GM23248 (cell line): ENCODE results near the gene TEX264. TPM values are rescaled to one million over a fixed set of nuclear protein-coding genes. Genes with fewer than 3 reads are reported as not detected.
A peak's percentile ranks its signal among the peaks of the same experiment; 100 is the strongest.
"Not testable (repeated sequence)": the region's sequence is repeated elsewhere in the genome, so short reads cannot be mapped to it uniquely, and the experiment has no call there.

Source experiments
- DNase-seq: peaks from one replicate; pipeline ENCODE4 v3.0.0-alpha.2; 2015
- H2AFZ ChIP-seq: fragments of 200-600 bp; sonication (generic); 2 replicates; pipeline ENCODE4 v1.6.1; 2016; ENCODE audit warnings: antibody characterized with exemption
- H3F3A ChIP-seq: fragments of 200-600 bp; sonication (generic); 2 replicates; pipeline ENCODE4 v1.6.1; 2016; ENCODE audit warnings: mild to moderate bottlenecking, antibody characterized with exemption, mixed run types; ENCODE audit not compliant: insufficient read depth
- H3K27ac ChIP-seq: fragments of 200-600 bp; sonication (generic); 2 replicates; pipeline ENCODE4 v1.5.1; 2016; ENCODE audit warnings: mild to moderate bottlenecking
- H3K27me3 ChIP-seq: fragments of 200-600 bp; sonication (generic); replicated peaks from 2 replicates; pipeline ENCODE4 v1.6.1; 2016; ENCODE audit warnings: mild to moderate bottlenecking; ENCODE audit not compliant: insufficient read depth
- H3K36me3 ChIP-seq: fragments of 200-600 bp; sonication (generic); 2 replicates; pipeline ENCODE4 v1.6.1; 2016; ENCODE audit warnings: low read depth, mild to moderate bottlenecking
- H3K4me1 ChIP-seq: fragments of 200-600 bp; sonication (generic); 2 replicates; pipeline ENCODE4 v1.6.1; 2016; ENCODE audit warnings: mild to moderate bottlenecking; ENCODE audit not compliant: insufficient read depth
- H3K4me2 ChIP-seq: fragments of 200-600 bp; sonication (generic); one replicate; pipeline ENCODE4 v1.6.1; 2016; ENCODE audit warnings: mild to moderate bottlenecking; ENCODE audit not compliant: unreplicated experiment
- H3K4me3 ChIP-seq: fragments of 200-600 bp; sonication (generic); 2 replicates; pipeline ENCODE4 v1.5.1; 2016; ENCODE audit warnings: mild to moderate bottlenecking
- H3K79me2 ChIP-seq: fragments of 200-600 bp; sonication (generic); 2 replicates; pipeline ENCODE4 v1.6.1; 2016; ENCODE audit warnings: mild to moderate bottlenecking; ENCODE audit not compliant: insufficient read depth
- H3K9ac ChIP-seq: fragments of 200-600 bp; sonication (generic); 2 replicates; pipeline ENCODE4 v1.6.1; 2016; ENCODE audit warnings: mild to moderate bottlenecking
- H3K9me2 ChIP-seq: fragments of 200-600 bp; sonication (generic); 2 replicates; pipeline ENCODE4 v1.6.1; 2016; ENCODE audit warnings: mixed run types, mild to moderate bottlenecking, moderate library complexity; ENCODE audit not compliant: insufficient read depth
- H3K9me3 ChIP-seq: fragments of 200-600 bp; sonication (generic); one replicate; pipeline ENCODE4 v1.6.1; 2017; ENCODE audit warnings: low read depth
- H4K20me1 ChIP-seq: fragments of 200-600 bp; sonication (generic); 2 replicates; pipeline ENCODE4 v1.6.0; 2016; ENCODE audit not compliant: insufficient read depth
- EZH2 ChIP-seq: fragments of 200-600 bp; sonication (generic); IDR thresholded peaks from 2 replicates; pipeline ENCODE4 v1.6.1; 2018; ENCODE audit warnings: antibody characterized with exemption, mild to moderate bottlenecking; ENCODE audit not compliant: insufficient read depth, poor library complexity, severe bottlenecking
- EZH2phosphoT487 ChIP-seq: fragments of 200-600 bp; sonication (generic); IDR thresholded peaks from 2 replicates; pipeline ENCODE4 v1.6.1; 2018; ENCODE audit warnings: antibody characterized with exemption, moderate library complexity, mild to moderate bottlenecking, low read depth; ENCODE audit not compliant: insufficient read depth
- WGBS, 2 experiments: methylation state at CpG; one replicate each; pipeline ENCODE4 v1.1.6; 2015 to 2017; ENCODE audit warnings: low lambda C conversion rate in 2 of 2, low coverage in 1 of 2; ENCODE audit errors: missing lambda C conversion rate in 2 of 2; 5-methylcytosine and 5-hydroxymethylcytosine counted together
- in situ Hi-C: fragments of 300-500 bp; cut with MboI; formaldehyde crosslinking; loops from 2 replicates; pipeline ENCODE4 v1.15.0; 2020
- polyA plus RNA-seq: library from polyadenylated mRNA; unstranded; fragments of >200 nt; fragmentation: Nextera tagmentation; extraction: Ambion mirVana; gene quantifications from 2 replicates; pipeline ENCODE4 v1.2.1, GENCODE V29; 2016
- total RNA-seq: library from RNA; depleted of rRNA; stranded (reverse); fragments of >200 nt; shearing (Covaris generic); gene quantifications from 2 replicates; pipeline ENCODE4 v1.2.3, GENCODE V29; 2014

Gene TEX264
- total and polyA plus RNA-seq, 2 experiments from 2014 or later = 66.7 to 89.8 TPM

- in situ Hi-C loops = no loop called here
- Histone ChIP-seq H4K20me1 (no peaks in the 10 kb centered on the region), H3K4me3 (no peak overlapping the region), H3K9ac (no peak overlapping the region), H3K79me2 (no peaks in the 10 kb centered on the region), H2AFZ (no peak overlapping the region), H3K9me3 (no peaks in the 10 kb centered on the region), H3K9me2 (no peaks in the 10 kb centered on the region), H3K4me2 (no peak overlapping the region), H3F3A (no peaks in the 10 kb centered on the region), H3K4me1 (no peaks in the 10 kb centered on the region), H3K36me3 (peaks cover 33% of the 10 kb centered on the region), H3K27ac (no peak overlapping the region), H3K27me3 (no peaks in the 10 kb centered on the region)
- TF ChIP-seq EZH2phosphoT487 (no peak), EZH2 (no peak)
- WGBS, 2 experiments = 96 to 98% methylated on average over 14 of the region's 14 CpGs
- no peak for DNase-seq
Measured at GRCh38 chr3:51637144-51637940, 33.7 kb upstream of the TEX264 start.

- Histone ChIP-seq H3K9ac (no peak overlapping the region), H3K79me2 (no peaks in the 10 kb centered on the region), H3K4me2 (no peak overlapping the region), H3K4me3 (no peak overlapping the region), H3K9me2 (no peaks in the 10 kb centered on the region), H3K27me3 (no peaks in the 10 kb centered on the region), H3K36me3 (peaks cover 33% of the 10 kb centered on the region), H4K20me1 (no peaks in the 10 kb centered on the region), H3K4me1 (no peaks in the 10 kb centered on the region), H3K27ac (no peak overlapping the region), H3K9me3 (no peaks in the 10 kb centered on the region), H2AFZ (no peak overlapping the region), H3F3A (no peaks in the 10 kb centered on the region)
- in situ Hi-C loops = no loop called here
- WGBS, 2 experiments = 85 to 86% methylated on average over 6 of the region's 6 CpGs
- TF ChIP-seq EZH2 = no peak
- no peak for TF ChIP-seq EZH2phosphoT487
- DNase-seq = peak; percentile 70
Measured at GRCh38 chr3:51637941-51638471, 33.0 kb upstream of the TEX264 start.

- Histone ChIP-seq H2AFZ (no peak overlapping the region), H3K36me3 (peaks cover 34% of the 10 kb centered on the region), H3K27ac (no peak overlapping the region), H3K4me2 (no peak overlapping the region), H3K27me3 (no peaks in the 10 kb centered on the region), H3K9ac (no peak overlapping the region), H3K4me1 (no peaks in the 10 kb centered on the region), H3K9me3 (no peaks in the 10 kb centered on the region), H4K20me1 (no peaks in the 10 kb centered on the region), H3K79me2 (no peaks in the 10 kb centered on the region), H3F3A (no peaks in the 10 kb centered on the region), H3K4me3 (no peak overlapping the region), H3K9me2 (no peaks in the 10 kb centered on the region)
- peak; percentile 27 for DNase-seq
- 11 to 13% methylated on average over 2 of the region's 2 CpGs for WGBS, 2 experiments
- in situ Hi-C loops = no loop called here
- TF ChIP-seq EZH2phosphoT487 (no peak), EZH2 (no peak)
Measured at GRCh38 chr3:51642462-51642861, 28.6 kb upstream of the TEX264 start.

- Histone ChIP-seq H3K9me3 (no peaks in the 10 kb centered on the region), H3K36me3 (peaks cover 38% of the 10 kb centered on the region), H3K4me3 (no peak overlapping the region), H3K9me2 (no peaks in the 10 kb centered on the region), H2AFZ (no peak overlapping the region), H4K20me1 (0 out of 2 replicates have a peak, but pooled peaks cover 4% of the 10 kb centered on the region), H3F3A (no peaks in the 10 kb centered on the region), H3K4me2 (no peak overlapping the region), H3K4me1 (no peaks in the 10 kb centered on the region), H3K9ac (no peak overlapping the region), H3K27ac (no peak overlapping the region), H3K27me3 (no peaks in the 10 kb centered on the region), H3K79me2 (no peaks in the 10 kb centered on the region)
- TF ChIP-seq EZH2phosphoT487 (no peak), EZH2 (no peak)
- no peak for DNase-seq
- WGBS, 2 experiments = 96% methylated on average over 9 of the region's 9 CpGs
- in situ Hi-C loops = no loop called here
Measured at GRCh38 chr3:51646091-51646490, 25.0 kb upstream of the TEX264 start.

- H3K27me3 ChIP-seq, in situ Hi-C loops: not testable (repeated sequence)
- WGBS, 2 experiments = 98 to 100% methylated on average over 2 of the region's 2 CpGs
Measured at GRCh38 chr3:51652103-51652502, 18.9 kb upstream of the TEX264 start.

GRCh38 chr3:51653409-51653808, 17.6 kb upstream of the TEX264 start:
- H3K9me2 ChIP-seq, H2AFZ ChIP-seq, H3K4me2 ChIP-seq, H3K36me3 ChIP-seq, H3K4me3 ChIP-seq, H4K20me1 ChIP-seq, H3K27me3 ChIP-seq, H3K9me3 ChIP-seq, DNase-seq, in situ Hi-C loops, H3K9ac ChIP-seq, H3K4me1 ChIP-seq, H3K79me2 ChIP-seq, H3K27ac ChIP-seq, H3F3A ChIP-seq: not testable (repeated sequence)
- 88% methylated on average over 2 of the region's 2 CpGs for WGBS, 2 experiments

More at GRCh38 chr3:51652103-51652502, 18.9 kb upstream of the TEX264 start:
- H3K9ac ChIP-seq, H4K20me1 ChIP-seq, DNase-seq, H3K9me3 ChIP-seq, H3K4me2 ChIP-seq, H3K27ac ChIP-seq, H3K4me1 ChIP-seq, H3F3A ChIP-seq, H3K4me3 ChIP-seq, H2AFZ ChIP-seq, H3K79me2 ChIP-seq, H3K9me2 ChIP-seq: not testable (repeated sequence)
- H3K36me3 ChIP-seq = peaks cover 11% of the 10 kb centered on the region
